OCI-LY1 (cell line): ENCODE measurements around the gene GPRC5B.

Experiments used
- H2AFZ ChIP-seq: fragments of 200-600 bp; sonication (generic), shearing (Covaris generic); 2 replicates; pipeline ENCODE4 v1.6.0; 2014; ENCODE audit warnings: antibody characterized with exemption, mild to moderate bottlenecking, low read length
- H3F3A ChIP-seq: fragments of 200-600 bp; sonication (generic), shearing (Covaris generic); 2 replicates; pipeline ENCODE4 v1.6.0; 2014; ENCODE audit warnings: mild to moderate bottlenecking, antibody characterized with exemption, low read length, moderate library complexity; ENCODE audit not compliant: insufficient read depth
- H3K27ac ChIP-seq: fragments of 200-600 bp; sonication (generic); 2 replicates; pipeline ENCODE4 v1.5.1; 2014; ENCODE audit warnings: low read length, mixed run types, mild to moderate bottlenecking, low read depth; ENCODE audit not compliant: poor library complexity, severe bottlenecking
- H3K27me3 ChIP-seq: fragments of 200-600 bp; sonication (generic); 2 replicates; pipeline ENCODE4 v1.6.0; 2014; ENCODE audit warnings: antibody characterized with exemption, mild to moderate bottlenecking, low read length, moderate library complexity; ENCODE audit not compliant: insufficient read depth
- H3K36me3 ChIP-seq: fragments of 200-600 bp; sonication (generic); 2 replicates; pipeline ENCODE4 v1.6.1; 2014; ENCODE audit warnings: mild to moderate bottlenecking, antibody characterized with exemption, low read length, moderate library complexity, mixed read lengths; ENCODE audit not compliant: insufficient read depth
- H3K4me1 ChIP-seq: fragments of 200-600 bp; sonication (generic); 2 replicates; pipeline ENCODE4 v1.5.1; 2014; ENCODE audit warnings: mild to moderate bottlenecking, low read length, moderate library complexity; ENCODE audit not compliant: insufficient read depth, severe bottlenecking
- H3K4me2 ChIP-seq: fragments of 200-600 bp; sonication (generic), shearing (Covaris generic); 2 replicates; pipeline ENCODE4 v1.6.1; 2014; ENCODE audit warnings: low read length
- H3K4me3 ChIP-seq: fragments of 200-600 bp; sonication (generic); 2 replicates; pipeline ENCODE4 v1.5.1; 2014; ENCODE audit warnings: low read length, low read depth, mild to moderate bottlenecking, mixed read lengths; ENCODE audit not compliant: poor library complexity, severe bottlenecking
- H3K79me2 ChIP-seq: fragments of 200-600 bp; shearing (Covaris generic); 2 replicates; pipeline ENCODE4 v1.6.1; 2016; ENCODE audit warnings: mixed run types, low read length, mixed read lengths; ENCODE audit not compliant: insufficient read depth
- H3K9ac ChIP-seq: fragments of 200-600 bp; sonication (generic), shearing (Covaris generic); 2 replicates; pipeline ENCODE4 v1.6.1; 2014; ENCODE audit warnings: mild to moderate bottlenecking, low read length, mixed read lengths
- H3K9me2 ChIP-seq: fragments of 200-600 bp; sonication (generic), shearing (Covaris generic); 2 replicates; pipeline ENCODE4 v1.6.1; 2014; ENCODE audit warnings: low read depth, mild to moderate bottlenecking, low read length, mixed read lengths
- H3K9me3 ChIP-seq: fragments of 200-600 bp; shearing (Covaris generic); 2 replicates; pipeline ENCODE4 v1.6.1; 2014; ENCODE audit warnings: low read length, mixed read lengths
- H4K20me1 ChIP-seq: fragments of 200-600 bp; sonication (generic), shearing (Covaris generic); 2 replicates; pipeline ENCODE4 v1.6.0; 2016; ENCODE audit warnings: mild to moderate bottlenecking, low read length; ENCODE audit not compliant: insufficient read depth
- EZH2 ChIP-seq: fragments of 200-600 bp; sonication (generic), shearing (Covaris generic); IDR thresholded peaks from 2 replicates; pipeline ENCODE4 v1.8.0; 2017; ENCODE audit warnings: borderline replicate concordance, mixed run types, mild to moderate bottlenecking, antibody characterized with exemption, low read length, moderate library complexity, mixed read lengths
- TF ChIP-seq, protein P1 (sequence below): fragments of 200-600 bp; sonication (generic), shearing (Covaris generic); IDR thresholded peaks from 2 replicates; pipeline ENCODE4 v1.5.1; 2017; ENCODE audit warnings: mild to moderate bottlenecking, antibody characterized with exemption, low read length, moderate library complexity, mixed read lengths

Gene GPRC5B

DNA sequence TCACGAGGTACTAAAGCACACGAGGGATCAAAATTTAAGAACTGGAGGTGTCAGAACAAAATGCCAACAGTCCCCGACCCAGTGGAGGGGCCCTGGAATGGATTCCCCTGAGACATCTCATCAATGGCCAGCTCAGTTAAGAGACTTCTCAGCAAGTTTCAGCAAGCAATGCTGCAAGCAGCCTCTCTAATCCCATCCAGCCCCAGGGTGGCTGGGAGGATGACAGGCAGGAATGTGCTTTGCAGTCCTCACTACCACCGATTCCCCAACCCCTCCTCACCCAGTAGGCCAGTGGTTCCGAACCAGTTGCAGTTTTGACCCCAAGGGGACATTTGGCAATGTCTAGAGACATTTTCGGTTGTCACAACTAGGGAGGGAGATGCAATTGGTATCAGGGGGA, 8.7 kb downstream of the GPRC5B start:
- Histone ChIP-seq H3K27ac (no peak overlapping the region), H3K36me3 (no peaks in the 10 kb centered on the region), H3K79me2 (no peaks in the 10 kb centered on the region), H3K9ac (no peak overlapping the region), H3K4me2 (no peak overlapping the region), H3F3A (no peaks in the 10 kb centered on the region), H3K4me1 (no peaks in the 10 kb centered on the region), H3K4me3 (no peak overlapping the region), H3K9me2 (no peaks in the 10 kb centered on the region), H4K20me1 (no peaks in the 10 kb centered on the region), H3K27me3 (no peaks in the 10 kb centered on the region), H2AFZ (no peak overlapping the region), H3K9me3 (no peaks in the 10 kb centered on the region)
- TF ChIP-seq EZH2 = no peak
- TF ChIP-seq, protein P1, sequence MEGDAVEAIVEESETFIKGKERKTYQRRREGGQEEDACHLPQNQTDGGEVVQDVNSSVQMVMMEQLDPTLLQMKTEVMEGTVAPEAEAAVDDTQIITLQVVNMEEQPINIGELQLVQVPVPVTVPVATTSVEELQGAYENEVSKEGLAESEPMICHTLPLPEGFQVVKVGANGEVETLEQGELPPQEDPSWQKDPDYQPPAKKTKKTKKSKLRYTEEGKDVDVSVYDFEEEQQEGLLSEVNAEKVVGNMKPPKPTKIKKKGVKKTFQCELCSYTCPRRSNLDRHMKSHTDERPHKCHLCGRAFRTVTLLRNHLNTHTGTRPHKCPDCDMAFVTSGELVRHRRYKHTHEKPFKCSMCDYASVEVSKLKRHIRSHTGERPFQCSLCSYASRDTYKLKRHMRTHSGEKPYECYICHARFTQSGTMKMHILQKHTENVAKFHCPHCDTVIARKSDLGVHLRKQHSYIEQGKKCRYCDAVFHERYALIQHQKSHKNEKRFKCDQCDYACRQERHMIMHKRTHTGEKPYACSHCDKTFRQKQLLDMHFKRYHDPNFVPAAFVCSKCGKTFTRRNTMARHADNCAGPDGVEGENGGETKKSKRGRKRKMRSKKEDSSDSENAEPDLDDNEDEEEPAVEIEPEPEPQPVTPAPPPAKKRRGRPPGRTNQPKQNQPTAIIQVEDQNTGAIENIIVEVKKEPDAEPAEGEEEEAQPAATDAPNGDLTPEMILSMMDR = no peak

DNA sequence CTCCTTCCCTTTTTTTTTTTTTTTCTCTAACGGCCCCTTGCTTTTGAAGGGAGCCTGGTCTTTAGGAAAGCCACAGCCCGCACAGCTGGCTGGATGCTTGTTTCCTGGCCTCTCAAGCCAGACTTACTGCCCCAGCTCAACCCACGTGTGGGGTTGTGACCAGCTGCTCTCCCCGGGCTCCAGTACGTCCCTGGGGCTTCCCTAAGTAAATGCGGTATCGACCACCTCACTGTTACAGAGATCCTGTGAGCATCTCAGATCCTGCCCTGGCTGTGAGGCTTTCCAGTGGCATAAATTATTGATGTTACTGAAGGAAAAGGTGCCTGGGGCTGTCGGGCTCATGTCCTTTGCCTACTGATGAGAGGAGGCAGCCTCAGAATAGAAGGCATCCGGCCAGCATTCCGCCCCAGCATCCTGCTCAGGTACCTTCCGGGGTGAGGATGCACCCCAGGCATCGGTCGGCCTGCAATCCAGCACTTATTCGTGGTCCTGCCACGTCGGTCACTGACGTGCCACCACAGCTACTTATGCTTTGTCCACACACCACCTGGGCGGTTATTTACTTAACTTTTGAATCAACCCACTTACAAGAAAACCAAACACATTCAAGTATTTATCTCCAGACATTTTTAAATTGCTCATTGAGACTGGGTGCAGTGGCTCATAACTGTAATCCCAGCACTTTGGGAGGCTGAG, 9.6 kb downstream of the GPRC5B start:
- Histone ChIP-seq H3K79me2 (no peaks in the 10 kb centered on the region), H3K9ac (no peak overlapping the region), H3K27me3 (no peaks in the 10 kb centered on the region)

DNA sequence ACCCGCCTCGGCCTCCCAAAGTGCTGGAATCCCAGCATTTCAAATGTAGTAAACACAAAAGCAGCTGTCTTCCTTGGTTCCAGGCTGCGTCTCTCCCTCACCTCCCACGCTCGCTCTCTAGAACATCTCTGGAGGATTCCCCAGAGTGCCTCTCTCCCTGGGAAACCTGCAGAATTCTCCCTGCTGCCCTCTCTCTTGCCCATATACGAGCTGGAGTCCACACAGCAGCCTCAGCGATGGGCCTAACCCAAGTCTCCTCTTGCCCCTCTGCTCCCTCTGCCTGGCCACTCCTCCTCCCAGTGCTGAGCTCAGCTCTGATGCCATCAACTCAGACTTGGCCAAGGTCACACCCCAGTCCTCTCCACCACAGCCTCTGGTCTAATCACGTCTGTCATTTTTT, 10.6 kb downstream of the GPRC5B start:
- Histone ChIP-seq H2AFZ (no peak overlapping the region), H3K9me3 (no peaks in the 10 kb centered on the region), H3F3A (no peaks in the 10 kb centered on the region), H3K9ac (no peak overlapping the region), H3K4me2 (no peak overlapping the region), H3K79me2 (no peaks in the 10 kb centered on the region), H3K4me3 (no peak overlapping the region), H3K27me3 (no peaks in the 10 kb centered on the region), H3K36me3 (no peaks in the 10 kb centered on the region), H3K4me1 (no peaks in the 10 kb centered on the region), H3K27ac (no peak overlapping the region), H4K20me1 (no peaks in the 10 kb centered on the region), H3K9me2 (no peaks in the 10 kb centered on the region)
- TF ChIP-seq, protein P1 = no peak
- no peak for TF ChIP-seq EZH2

More for the DNA sequence above, 9.6 kb downstream of the GPRC5B start:
- TF ChIP-seq EZH2 = no peak
- TF ChIP-seq, protein P1 = no peak
- no peak overlapping the region for H3K4me3 ChIP-seq
- H3K9me3 ChIP-seq = no peaks in the 10 kb centered on the region
- H3K27ac ChIP-seq = no peak overlapping the region
- H3K4me1 ChIP-seq = no peaks in the 10 kb centered on the region
- no peak overlapping the region for H3K4me2 ChIP-seq
- no peaks in the 10 kb centered on the region for H4K20me1 ChIP-seq
- H3K36me3 ChIP-seq = no peaks in the 10 kb centered on the region
- no peaks in the 10 kb centered on the region for H3F3A ChIP-seq
- no peaks in the 10 kb centered on the region for H3K9me2 ChIP-seq
- H2AFZ ChIP-seq = no peak overlapping the region
